Stimulated activated CD8-positive, alpha-beta memory T cell treated with anti-CD3 and anti-CD28 coated beads, Interleukin-7, amount 100 ng/mL, for 1 hour (primary cell): Measurements from ENCODE around the gene RETREG3.
"Not testable (repeated sequence)": the region's sequence is repeated elsewhere in the genome, so short reads cannot be mapped to it uniquely, and the experiment has no call there.

ENCODE experiments used
- DNase-seq, 2 donors: peaks; one replicate each; pipeline ENCODE4 v3.0.0-alpha.2; 2020; ENCODE audit warnings: low read depth in 2 of 2

Gene RETREG3

GRCh38 chr17:42573095-42573494, 36.1 kb downstream of the RETREG3 start:
- DNase-seq = no peak

DNA sequence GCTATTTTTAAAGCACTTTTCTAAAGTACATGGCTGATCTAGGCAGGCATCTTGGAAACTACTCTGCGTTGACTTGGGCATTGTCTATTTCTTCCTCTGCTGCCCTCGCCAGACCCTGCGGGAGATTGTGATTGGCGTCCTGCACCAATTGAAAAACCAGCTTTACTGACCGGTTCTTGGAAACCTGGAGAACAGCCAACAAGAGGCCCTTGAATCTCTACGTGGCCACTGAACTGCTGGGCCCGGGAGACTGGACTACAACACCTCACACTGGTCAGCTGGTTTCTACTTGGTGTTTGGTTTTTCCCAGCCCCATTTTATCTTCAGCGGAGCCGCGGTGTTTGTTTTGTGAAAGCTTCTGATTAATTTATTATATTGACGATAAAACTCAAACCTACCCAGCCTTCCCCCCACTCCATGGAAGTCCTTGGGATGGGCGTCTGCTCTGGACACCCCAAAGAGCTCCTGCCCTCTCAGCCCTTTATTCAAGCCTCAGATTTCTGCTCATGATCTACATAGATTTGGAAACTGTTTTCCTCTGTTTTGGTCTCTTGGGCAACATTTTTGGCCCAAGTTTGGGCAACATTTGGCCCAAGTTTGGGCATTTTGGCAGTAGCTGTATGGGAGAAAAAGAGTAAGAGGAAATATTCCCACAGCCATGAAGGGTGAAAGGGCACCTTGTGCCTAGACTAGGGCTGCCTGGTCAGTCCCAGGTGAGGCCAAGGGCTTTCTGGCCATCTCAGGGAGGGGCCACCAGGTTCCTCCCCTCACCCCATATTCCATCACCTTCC, 37.5 kb downstream of the RETREG3 start:
- no peak for DNase-seq

DNA sequence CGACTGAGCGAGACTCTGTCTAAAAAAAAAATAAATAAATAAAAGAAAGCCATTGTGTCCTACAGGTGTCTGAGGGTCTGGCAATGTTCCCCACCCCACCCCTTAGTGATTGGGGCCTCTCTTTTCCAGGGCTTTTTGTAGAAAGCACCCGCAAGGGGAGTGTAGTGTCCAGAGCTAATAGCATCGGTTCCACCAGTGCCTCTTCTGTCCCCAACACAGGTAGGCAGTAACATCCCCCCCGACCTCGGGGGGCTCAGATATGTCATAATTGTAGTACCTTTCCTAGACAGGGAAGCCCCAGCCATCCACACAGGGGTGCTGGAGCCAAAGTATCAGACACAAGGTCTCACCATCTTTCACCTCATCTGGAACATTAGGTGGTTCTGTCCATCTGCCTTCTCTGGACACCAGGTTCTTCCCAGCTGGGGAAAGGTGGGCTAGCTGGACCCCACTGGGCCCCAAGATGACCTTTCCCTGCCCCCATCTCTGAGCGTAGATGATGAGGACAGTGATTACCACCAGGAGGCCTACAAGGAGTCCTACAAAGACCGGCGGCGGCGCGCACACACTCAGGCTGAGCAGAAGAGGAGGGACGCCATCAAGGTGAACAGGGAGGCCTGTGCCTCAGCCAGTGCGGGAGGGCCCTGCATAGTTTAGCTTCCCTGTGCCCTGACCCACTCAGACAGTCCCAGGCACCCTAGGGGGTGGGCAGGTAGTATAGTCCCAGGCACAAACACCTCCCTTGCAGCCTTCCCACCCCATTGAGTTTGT, 40.6 kb downstream of the RETREG3 start:
- DNase-seq = no peak

DNA sequence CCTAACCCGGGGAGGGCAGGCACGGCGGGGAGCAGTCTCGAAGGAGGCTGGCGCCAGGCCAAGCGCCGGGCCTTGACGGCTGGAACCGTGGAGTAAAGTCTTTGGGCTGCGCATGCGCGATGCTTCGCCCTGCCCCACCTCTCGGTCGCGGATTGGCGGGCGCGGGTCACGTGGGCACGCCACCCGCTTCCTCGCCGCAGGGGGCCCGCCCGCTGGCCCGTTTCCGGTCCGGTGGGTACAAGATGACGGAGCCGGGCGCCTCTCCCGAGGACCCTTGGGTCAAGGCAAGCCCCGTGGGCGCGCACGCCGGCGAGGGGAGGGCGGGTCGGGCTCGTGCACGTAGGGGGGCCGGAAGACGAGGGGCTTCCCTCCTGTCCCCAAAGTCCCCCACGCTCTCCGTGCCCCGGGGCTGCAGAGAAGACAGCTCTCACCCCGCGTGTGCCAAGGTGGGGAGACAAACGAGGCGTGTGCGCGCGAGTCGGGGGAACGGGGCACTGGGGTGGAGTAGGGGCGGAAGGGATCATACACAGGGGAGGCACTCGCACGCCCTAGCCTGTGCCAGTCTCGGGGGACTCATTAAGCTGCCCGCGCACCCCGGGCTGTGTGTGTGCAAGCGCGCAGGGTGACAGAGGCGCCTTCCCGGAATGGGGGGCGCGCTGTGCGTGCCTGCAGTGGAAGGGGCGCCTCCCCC, 42.1 kb downstream of the RETREG3 start, which contains the start of gene MLX:
TSS of gene MLX (plus strand) at position 218 of the 691 bp plus-strand sequence. CDS start at position 243, 25 bp downstream.
- DNase-seq = peak; percentile 76 to 81

DNA sequence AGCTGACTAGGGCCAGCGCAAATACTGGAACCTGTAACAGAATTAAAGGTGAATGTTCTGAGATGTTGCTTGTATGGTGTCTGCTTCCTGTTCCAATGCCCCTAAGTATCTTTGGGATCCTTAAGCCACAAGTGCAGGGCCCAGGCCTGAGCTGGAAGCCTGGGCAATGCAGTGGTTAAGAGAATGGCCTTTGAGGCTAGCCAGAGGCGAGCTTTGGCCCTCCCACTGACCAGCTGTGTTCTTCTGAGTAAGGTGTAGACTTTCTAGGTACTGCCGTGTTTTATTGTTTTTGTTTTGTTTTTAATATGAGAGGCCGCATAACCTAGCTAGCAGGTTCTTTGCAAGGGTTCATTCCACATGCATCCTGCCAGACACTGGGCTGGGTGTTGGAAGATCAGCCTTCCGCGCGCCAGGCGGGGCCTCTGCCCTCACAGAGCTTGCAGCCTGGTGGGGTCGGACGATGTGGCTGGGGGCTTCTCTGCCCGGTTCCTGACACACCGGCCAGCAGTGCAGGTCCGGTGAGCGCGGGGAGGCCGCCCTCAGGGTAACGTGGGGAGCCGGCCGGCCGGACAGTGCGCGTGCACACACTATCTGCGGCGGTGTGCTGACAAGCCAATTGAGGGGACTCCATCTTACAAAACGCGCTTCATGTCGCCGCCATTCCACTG, 42.8 kb downstream of the RETREG3 start:
- DNase-seq = no peak

DNA sequence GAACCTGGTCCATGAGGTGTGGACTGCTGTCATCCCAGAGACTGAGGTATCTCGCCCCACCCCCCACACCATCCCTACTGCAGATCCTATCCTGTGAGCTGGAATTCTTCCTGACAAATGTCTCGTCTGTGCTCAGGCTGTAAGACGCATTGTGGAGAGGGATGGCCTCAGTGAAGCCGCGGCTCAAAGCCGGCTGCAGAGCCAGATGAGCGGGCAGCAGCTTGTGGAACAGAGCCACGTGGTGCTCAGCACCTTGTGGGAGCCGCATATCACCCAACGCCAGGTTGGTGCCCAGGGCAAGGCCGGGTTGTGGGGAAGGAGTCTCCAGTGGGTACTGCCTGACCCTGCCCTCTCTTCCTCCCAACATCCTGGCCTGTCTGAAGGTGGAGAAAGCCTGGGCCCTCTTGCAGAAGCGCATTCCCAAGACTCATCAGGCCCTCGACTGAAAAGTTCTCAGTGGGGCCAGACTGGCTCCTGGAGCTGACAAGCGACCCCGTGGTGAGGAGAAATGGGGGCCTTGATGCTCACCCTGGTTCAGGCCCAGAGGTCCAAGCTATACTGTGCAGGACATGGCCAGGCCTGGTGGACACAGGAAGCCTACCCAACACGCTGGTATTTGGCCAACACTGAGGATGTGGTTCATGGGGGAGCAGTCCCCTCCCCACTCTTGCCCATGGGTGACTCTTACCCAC, 43.5 kb downstream of the RETREG3 start:
- no peak for DNase-seq

DNA sequence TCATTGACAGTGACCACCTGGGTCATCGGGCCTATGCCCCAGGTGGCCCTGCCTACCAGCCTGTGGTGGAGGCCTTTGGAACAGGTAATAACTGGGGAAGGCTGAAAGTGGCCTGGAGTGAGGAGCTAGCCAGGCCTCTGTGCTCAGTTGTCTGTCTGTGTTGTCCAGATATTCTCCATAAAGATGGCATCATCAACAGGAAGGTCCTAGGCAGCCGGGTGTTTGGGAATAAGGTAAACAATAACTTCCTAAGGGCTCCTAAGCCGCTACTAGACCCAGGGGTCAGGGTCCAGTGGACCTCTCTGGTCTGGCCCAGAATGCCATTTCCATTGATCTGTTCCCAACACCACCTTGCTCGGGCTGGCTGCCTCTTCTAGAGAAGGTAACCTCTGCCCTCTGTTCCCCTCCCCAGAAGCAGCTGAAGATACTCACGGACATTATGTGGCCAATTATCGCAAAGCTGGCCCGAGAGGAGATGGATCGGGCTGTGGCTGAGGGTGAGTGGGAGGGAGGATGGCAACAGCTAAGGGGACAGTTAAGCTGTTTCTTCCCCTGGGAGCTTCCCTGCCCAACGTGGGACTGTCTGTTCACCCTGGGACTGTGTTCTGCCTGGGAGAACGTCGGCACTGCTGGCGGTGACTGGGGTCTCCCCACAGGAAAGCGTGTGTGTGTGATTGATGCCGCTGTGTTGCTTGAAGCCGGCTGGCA, 44.2 kb downstream of the RETREG3 start:
- DNase-seq = no peak

DNA sequence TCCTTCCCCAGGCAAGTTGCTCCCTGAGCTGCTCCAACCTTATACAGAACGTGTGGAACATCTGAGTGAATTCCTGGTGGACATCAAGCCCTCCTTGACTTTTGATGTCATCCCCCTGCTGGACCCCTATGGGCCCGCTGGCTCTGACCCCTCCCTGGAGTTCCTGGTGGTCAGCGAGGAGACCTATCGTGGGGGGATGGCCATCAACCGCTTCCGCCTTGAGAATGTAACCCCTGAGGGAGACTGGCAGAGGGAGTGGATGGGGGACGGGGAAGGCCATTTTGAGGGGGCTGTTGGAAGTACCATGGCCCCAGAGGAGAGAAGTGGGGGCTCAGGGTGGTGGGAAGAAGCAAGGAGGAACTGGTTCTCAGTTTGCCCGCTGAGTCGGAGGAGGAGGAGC, 45.2 kb downstream of the RETREG3 start:
- no peak for DNase-seq

- no peak for DNase-seq
Measured at GRCh38 chr17:42563543-42563942, 45.6 kb downstream of the RETREG3 start.

DNA sequence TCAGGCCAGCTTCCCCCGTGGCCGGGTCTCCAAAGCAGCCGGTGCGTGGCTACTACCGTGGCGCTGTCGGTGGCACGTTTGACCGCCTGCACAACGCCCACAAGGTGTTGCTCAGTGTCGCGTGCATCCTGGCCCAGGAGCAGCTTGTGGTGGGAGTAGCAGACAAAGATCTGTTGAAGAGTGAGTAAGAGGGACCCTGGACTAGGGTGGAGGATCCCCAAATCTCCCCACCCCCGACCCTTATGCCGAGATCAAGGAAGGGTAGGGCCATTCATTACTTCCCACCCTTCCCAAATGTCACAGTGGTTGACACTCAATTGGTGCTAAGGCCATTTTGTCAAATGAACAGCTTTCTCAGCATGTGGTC, 46.0 kb downstream of the RETREG3 start:
- no peak for DNase-seq

- no peak for DNase-seq
Measured at GRCh38 chr17:42562388-42563142, 46.6 kb downstream of the RETREG3 start.

DNA sequence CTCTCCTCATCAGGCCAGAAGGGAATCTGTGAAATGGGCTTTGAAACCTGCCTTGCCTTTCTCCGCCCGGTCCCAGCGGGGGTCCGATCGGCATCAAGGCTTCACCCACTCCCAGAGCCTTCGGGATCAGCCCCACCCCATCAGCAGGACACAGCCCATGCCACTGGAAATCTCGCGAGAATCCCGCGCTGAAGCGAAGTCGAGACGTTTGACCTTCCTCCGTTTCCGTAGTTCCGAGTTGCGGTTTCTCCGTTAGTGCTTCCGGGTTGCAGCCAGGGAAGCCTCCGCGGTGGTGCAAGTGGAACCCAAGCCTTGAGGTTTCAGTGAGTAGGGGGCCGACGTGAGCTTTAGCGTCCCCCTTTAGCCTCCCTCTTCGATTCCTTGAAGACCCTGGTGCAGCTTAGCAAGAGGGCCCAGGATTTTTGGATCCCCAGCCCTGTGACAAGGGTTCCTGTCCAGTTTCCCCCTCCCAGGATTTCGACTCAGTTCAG, 47.2 kb downstream of the RETREG3 start, which contains the start of gene COASY:
TSS of gene COASY (plus strand) at position 252 of the 491 bp plus-strand sequence. CDS start 475 bp downstream, outside the sequence.
- peak; percentile 82 to 84 for DNase-seq

- DNase-seq = no peak
Measured at GRCh38 chr17:42560246-42560645, 48.9 kb downstream of the RETREG3 start.

DNA sequence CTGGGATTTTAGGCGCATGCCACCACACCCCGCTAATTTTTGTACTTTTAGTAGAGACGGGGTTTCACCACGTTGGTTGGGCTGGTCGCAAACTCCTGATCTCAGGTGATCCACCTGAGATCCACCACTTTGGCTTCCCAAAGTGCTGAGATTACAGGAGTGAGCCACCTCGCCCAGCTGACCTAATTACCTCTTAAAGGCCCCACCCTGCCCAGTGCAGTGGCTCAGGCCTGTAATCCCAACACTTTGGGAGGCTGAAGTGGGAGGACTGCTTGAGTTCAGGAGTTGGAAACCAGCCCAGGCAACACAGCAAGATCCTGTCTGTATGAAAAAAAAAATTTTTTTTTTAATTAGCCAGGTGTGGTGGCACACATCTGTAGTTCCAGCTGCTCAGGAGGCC, 50.1 kb downstream of the RETREG3 start:
- no peak for DNase-seq

DNA sequence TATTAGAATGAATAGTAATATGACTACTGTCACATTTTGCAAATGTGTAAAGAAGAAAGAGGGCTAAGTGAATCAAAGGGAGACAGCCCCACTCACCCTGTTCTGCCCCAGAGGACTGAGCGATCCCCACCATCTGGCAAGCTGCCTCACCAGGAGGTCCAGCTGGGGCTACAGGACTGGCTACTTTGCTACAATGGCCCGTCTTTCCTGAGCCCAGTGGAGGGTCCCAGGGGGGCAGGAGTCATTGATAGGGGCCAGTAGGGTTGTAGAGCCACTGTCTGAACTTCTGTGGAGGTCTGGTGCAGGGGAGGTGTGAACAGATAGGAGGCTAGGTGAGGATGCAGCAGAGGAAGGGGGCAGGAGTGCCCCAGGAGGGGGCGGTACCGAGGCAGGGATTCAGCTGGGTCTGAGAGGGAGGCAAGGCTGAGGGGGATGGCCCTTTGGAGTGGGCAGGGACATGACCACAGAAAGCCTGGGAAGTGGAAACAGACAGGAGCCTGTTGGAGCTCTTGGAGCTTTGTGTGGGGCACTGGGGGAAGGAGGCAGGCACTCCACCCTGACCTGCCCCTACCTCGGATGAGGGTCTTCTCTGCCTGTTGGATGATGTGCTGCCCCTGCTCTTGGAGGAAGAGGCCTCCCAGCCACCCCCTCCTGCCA, 53.1 kb downstream of the RETREG3 start:
- DNase-seq = not testable (repeated sequence)

- no peak for DNase-seq
Measured at GRCh38 chr17:42555122-42555622, 54.0 kb downstream of the RETREG3 start.

DNA sequence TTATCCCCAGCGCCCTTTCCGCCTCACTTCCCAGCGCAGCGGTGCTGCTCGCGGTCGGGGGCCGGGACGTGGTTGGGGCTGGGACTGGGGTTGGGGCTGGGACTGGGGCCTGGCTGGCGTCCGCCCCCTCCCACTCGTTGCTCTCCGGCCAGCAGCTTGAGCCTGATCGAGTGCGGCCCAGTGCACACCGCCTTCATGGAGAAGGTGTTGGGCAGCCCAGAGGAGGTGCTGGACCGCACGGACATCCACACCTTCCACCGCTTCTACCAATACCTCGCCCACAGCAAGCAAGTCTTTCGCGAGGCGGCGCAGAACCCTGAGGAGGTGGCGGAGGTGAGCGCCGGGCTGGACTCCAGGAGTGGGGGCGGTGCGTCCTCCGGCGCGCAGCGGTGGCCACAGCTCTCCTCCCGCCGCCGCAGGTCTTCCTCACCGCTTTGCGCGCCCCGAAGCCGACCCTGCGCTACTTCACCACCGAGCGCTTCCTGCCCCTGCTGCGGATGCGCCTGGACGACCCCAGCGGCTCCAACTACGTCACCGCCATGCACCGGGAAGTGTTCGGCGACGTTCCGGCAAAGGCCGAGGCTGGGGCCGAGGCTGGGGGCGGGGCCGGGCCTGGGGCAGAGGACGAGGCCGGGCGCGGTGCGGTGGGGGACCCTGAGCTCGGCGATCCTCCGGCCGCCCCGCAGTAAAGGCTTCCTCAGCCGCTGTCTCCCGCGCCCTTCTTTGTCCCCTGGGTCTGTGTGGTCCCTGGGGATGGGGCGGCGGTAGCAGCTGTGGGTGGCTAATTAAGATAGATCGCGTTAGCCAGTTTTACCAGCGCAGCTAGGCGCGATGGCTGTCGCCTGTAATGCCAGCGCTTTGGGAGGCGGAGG, 54.7 kb downstream of the RETREG3 start:
- DNase-seq = peak; percentile 48 to 49

- DNase-seq = no peak
Measured at GRCh38 chr17:42553866-42554249, 55.3 kb downstream of the RETREG3 start.
